ENCODE results near the gene C4orf36.

Gene C4orf36

GRCh38 chr4:86910369-86910768 is 18.1 kb upstream of the C4orf36 start:
- H3K4me3 ChIP-seq (ENCODE audit: low read depth, low read length): no peak overlapping the region

GRCh38 chr4:86909546-86910295 is 17.5 kb upstream of the C4orf36 start:
- no peak overlapping the region for H3K4me3 ChIP-seq (ENCODE audit: low read depth, low read length)
- TF ChIP-seq CTCF (IDR thresholded peaks at IDR 0.05; ENCODE audit: low read depth, low read length): no peak

More at GRCh38 chr4:86910369-86910768, 18.1 kb upstream of the C4orf36 start:
- no peak for TF ChIP-seq CTCF (IDR thresholded peaks at IDR 0.05; ENCODE audit: low read depth, low read length)

DNA sequence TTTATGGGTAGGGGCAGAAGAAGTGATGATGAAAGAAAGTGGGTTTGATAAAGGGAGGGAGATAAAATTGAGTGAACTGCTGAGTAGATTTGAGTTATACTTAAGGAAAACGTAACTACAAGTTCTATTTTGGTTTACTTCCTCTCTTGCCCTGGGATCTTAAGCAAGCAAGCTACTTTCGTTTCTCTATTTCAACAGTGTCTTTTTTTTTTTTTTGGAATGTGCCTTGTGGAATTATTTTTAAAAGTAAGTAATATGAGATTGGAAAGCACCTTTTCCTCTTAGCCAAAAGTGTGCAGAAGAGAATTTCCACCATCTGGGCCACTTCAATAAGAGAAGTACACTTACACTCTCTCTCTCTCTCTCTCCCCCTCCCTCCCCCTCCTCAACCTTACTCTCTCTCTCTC is 16.0 kb upstream of the C4orf36 start:
- no peak for TF ChIP-seq CTCF (IDR thresholded peaks at IDR 0.05; ENCODE audit: low read depth, low read length)
- H3K4me3 ChIP-seq (ENCODE audit: low read depth, low read length): no peak overlapping the region

DNA sequence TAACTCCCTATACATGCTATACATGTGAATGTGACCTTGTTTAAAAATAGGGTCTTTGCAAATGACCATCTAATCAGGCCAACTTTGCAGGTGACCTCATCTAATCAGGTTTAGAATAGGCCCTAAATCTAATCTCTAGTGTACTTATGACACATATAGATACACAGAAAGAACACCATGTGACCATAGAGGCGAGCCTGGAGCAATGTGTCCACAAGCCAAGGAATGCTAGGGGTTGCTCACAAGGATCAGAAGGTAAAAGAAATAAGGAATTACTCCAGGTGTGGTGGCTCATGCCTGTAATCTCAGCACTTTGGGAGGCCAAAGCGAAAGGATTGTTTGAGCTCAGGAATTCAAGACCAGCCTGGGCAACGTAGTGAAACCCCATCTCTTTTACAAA is 9.6 kb upstream of the C4orf36 start:
- TF ChIP-seq CTCF (IDR thresholded peaks at IDR 0.05; ENCODE audit: low read depth, low read length): no peak

GRCh38 chr4:86898562-86898961 is 6.3 kb upstream of the C4orf36 start:
- TF ChIP-seq CTCF (IDR thresholded peaks at IDR 0.05; ENCODE audit: low read depth, low read length): no peak
- H3K4me3 ChIP-seq (ENCODE audit: low read depth, low read length): no peak overlapping the region

More for the DNA sequence above, 9.6 kb upstream of the C4orf36 start:
- H3K4me3 ChIP-seq (ENCODE audit: low read depth, low read length): no peak overlapping the region

DNA sequence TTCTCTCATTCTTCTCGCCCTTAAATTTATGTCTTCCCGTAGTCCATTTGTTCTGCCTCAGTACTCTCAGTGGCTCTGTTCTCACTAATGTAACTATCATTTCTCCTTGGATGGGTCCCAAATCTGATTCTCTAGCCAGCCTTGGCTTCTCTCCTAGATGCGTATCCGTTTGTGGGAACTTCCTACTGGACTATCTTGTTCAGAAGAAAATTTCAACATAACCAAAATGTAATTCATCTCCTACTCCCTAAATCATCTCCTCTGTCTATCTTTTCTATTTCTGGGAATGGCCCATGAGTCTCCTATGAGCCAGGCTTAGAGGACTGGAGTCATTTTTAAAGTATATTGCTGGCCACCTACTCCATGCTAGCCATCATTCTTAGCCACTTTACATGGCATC is 4.4 kb upstream of the C4orf36 start:
- H3K4me3 ChIP-seq (ENCODE audit: low read depth, low read length): no peak overlapping the region

More for the DNA sequence above, 4.4 kb upstream of the C4orf36 start:
- no peak for TF ChIP-seq CTCF (IDR thresholded peaks at IDR 0.05; ENCODE audit: low read depth, low read length)
